AG04449 (cell line): ENCODE data around the gene TOPBP1.
"Not testable (repeated sequence)": the region's sequence is repeated elsewhere in the genome, so short reads cannot be mapped to it uniquely, and the experiment has no call there.

Source experiments
- CTCF ChIA-PET: fragments of 350-600 bp; formaldehyde crosslinking; extraction: SDS; loops from one replicate; lab custom pipeline; 2021; ENCODE audit warnings: antibody characterized with exemption; lab: Yijun Ruan, JAX
- POLR2A ChIA-PET: fragments of 400-600, 350-600 bp; formaldehyde crosslinking; extraction: SDS; loops from one replicate; lab custom pipeline; 2020; ENCODE audit warnings: antibody characterized with exemption, inconsistent platforms; lab: Yijun Ruan, JAX
- DNase-seq: peaks from one replicate; pipeline ENCODE4 v3.0.0-alpha.2; 2010; ENCODE audit warnings: low read depth, low spot score
- H3K4me3 ChIP-seq: 2 replicates; pipeline ENCODE4 v1.5.1; 2011; ENCODE audit warnings: low read depth, mild to moderate bottlenecking, control low read depth, low read length
- TF ChIP-seq, protein P1 (sequence below): IDR thresholded peaks from one replicate; pipeline ENCODE4 v1.5.1; 2011; ENCODE audit warnings: mild to moderate bottlenecking, moderate library complexity, low read length, control low read depth, inconsistent platforms; ENCODE audit not compliant: insufficient read depth; ENCODE audit errors: missing control alignments

TOPBP1 gene

GRCh38 chr3:133694288-133695268, 32.8 kb upstream of the TOPBP1 start:
- no peak overlapping the region for H3K4me3 ChIP-seq
- ChIA-PET POLR2A (no interaction called here), CTCF (no interaction called here)
- TF ChIP-seq, protein P1, sequence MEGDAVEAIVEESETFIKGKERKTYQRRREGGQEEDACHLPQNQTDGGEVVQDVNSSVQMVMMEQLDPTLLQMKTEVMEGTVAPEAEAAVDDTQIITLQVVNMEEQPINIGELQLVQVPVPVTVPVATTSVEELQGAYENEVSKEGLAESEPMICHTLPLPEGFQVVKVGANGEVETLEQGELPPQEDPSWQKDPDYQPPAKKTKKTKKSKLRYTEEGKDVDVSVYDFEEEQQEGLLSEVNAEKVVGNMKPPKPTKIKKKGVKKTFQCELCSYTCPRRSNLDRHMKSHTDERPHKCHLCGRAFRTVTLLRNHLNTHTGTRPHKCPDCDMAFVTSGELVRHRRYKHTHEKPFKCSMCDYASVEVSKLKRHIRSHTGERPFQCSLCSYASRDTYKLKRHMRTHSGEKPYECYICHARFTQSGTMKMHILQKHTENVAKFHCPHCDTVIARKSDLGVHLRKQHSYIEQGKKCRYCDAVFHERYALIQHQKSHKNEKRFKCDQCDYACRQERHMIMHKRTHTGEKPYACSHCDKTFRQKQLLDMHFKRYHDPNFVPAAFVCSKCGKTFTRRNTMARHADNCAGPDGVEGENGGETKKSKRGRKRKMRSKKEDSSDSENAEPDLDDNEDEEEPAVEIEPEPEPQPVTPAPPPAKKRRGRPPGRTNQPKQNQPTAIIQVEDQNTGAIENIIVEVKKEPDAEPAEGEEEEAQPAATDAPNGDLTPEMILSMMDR = no peak
- no peak for DNase-seq

DNA sequence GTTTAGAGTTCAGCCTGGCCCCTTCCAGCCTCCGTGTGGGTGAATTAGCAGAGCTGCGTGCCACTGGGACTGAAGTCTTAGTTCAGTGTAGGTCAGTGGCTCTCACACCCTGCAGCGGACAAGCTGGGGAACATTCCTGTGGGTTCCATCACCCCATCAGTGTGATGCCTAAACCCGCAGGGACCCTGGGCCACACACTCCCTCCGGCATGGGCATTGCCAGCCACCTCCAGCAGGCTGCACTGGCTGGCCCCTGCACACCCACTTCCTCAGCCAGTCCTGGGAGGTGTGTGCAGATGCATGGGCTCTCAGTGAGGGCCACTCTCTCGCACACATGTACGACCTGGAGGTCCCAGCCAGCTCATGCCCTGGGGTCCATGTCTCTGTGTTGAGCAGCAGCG, 32.1 kb upstream of the TOPBP1 start:
- H3K4me3 ChIP-seq = no peak overlapping the region
- POLR2A ChIA-PET = no interaction called here
- CTCF ChIA-PET = no interaction called here
- no peak for DNase-seq
- TF ChIP-seq, protein P1 = no peak

DNA sequence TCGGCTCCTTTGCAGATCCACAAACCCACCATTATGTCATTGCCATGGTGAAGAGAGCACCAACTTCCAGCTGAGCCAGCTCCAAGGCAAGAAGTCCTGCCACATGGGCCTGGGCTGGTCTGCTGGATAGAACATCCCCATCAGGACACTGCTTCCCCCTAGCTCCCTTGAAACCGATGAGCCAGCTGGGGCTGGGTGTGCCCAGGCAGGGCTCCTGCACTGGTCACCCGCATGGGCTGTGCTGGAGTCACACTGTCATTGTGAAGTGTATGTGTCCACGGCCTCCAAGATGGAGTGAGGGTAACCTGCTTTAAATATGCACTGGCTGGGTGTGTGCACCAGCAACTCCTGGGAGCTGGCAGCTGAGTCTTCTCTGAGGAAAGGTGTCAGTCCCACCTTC, 31.0 kb upstream of the TOPBP1 start:
- TF ChIP-seq, protein P1 = no peak
- CTCF ChIA-PET = interaction anchor here (0.6 kb wide), 1 partner anchor 72 kb away, joined by 3 read pairs; no protein-coding TSS in a partner anchor
- no peak for DNase-seq
- no peak overlapping the region for H3K4me3 ChIP-seq
- POLR2A ChIA-PET = no interaction called here

DNA sequence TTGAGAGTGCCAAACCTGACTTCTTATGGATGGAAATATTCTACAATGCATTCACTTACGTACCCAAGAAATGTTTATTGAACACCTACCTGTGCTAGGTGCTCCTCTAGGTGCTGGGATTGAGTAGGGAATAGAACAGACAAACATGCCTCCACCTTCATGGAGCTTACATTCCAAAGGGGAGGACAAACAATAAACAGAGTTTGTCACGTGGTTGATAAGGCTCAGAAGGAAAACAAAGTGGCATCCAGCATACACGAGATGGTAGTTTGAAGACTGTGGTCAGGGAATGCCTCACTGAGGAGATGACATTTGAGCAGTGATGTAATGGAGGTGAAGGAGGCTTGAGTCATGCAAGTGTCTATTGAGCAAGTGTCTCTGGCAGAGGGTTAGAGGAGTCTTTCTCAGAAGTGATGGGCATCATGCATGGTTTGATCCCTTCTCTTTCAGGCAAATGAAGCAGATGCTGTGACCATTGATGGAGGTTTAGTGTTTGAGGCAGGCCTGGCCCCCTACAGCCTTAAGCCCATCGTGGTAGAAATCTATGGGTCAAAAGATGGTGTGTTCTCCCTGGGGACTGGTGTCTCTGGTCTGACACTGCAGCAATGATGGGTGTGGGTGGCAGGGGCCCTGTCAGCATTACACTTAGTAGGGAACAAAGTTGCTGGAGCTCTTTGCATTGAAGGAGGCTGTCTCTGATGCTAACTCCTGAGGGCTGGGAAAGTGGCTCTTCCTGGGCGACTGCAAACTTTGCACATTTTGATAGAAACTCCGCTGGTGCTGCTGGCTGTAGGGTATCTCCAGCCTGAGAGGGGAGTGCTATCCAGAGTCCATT, 29.7 kb upstream of the TOPBP1 start:
- ChIA-PET POLR2A (no interaction called here), CTCF (no interaction called here)
- no peak for DNase-seq
- H3K4me3 ChIP-seq = no peak overlapping the region
- TF ChIP-seq, protein P1 = no peak

- POLR2A ChIA-PET, H3K4me3 ChIP-seq, DNase-seq, CTCF ChIA-PET: not testable (repeated sequence)
Measured at GRCh38 chr3:133677993-133678392, 16.3 kb upstream of the TOPBP1 start.

DNA sequence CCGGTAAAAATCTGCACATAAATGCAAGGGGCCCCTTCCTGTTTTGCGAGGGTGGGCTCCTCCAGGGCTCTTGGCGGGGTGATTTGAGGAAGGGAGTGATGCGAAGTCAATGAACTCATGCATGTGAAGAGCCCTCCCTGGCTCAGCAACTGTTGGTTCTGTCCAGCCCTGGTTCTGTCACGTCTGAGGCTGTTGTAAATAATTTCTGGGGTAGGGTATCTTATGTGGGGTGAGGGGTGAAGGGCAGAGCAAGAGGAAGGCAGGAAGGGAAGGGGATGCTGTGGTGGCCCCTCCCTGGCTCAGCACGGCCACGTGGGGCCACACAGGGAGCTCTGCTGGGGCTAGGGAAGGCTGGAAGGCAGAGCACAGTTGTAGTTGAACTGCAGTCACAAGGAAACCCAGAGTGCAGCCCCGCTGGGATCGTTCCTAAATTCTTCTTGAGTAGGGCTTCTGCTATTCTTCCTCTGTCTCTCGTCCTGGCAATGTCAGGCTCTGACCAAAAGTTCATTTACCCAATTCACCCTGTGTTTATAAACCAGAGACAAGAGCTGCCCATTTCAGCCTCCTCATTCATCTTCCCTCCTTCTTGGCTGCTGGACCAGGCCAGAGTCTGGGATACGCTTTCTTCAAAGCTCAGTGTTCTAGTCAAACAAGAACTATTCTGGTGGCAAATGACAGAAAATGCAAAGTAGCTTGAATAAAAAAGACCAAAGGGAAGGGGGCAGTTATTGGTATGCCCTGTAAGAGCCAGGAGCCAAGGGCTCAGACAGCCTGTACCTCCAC, 14.8 kb upstream of the TOPBP1 start:
- POLR2A ChIA-PET = no interaction called here
- no peak overlapping the region for H3K4me3 ChIP-seq
- DNase-seq = no peak
- CTCF ChIA-PET = no interaction called here
- TF ChIP-seq, protein P1 = no peak
